Endodermal cell (in vitro differentiated cells): Measurements from ENCODE around the gene PLB1. TPM values are rescaled to one million over a fixed set of nuclear protein-coding genes. Genes with fewer than 3 reads are reported as not detected.

ENCODE experiments used
- DNase-seq: peaks from one replicate; pipeline ENCODE4 v3.0.0-alpha.2; 2017
- H3K27ac ChIP-seq: 2 replicates; pipeline ENCODE4 v1.5.1; 2013; ENCODE audit warnings: mild to moderate bottlenecking, low read depth, low read length, moderate library complexity
- H3K27me3 ChIP-seq: 2 replicates; pipeline ENCODE4 v1.6.1; 2013; ENCODE audit warnings: mild to moderate bottlenecking, low read length, moderate library complexity; ENCODE audit not compliant: insufficient read depth, control insufficient read depth, poor library complexity, severe bottlenecking
- H3K36me3 ChIP-seq: 2 replicates; pipeline ENCODE4 v1.7.0; 2013; ENCODE audit warnings: mild to moderate bottlenecking, low read length, moderate library complexity; ENCODE audit not compliant: control insufficient read depth, insufficient read depth
- H3K4me1 ChIP-seq: one replicate; pipeline ENCODE4 v1.7.0; 2013; ENCODE audit warnings: low read length; ENCODE audit not compliant: control insufficient read depth, insufficient read depth
- H3K4me3 ChIP-seq: 2 replicates; pipeline ENCODE4 v1.5.1; 2013; ENCODE audit warnings: mild to moderate bottlenecking, low read length, moderate library complexity
- H3K9ac ChIP-seq: 2 replicates; pipeline ENCODE4 v1.6.1; 2013; ENCODE audit warnings: mild to moderate bottlenecking, low read length, moderate library complexity; ENCODE audit not compliant: poor library complexity, severe bottlenecking; ENCODE audit errors: extremely low read depth
- H3K9me3 ChIP-seq: 2 replicates; pipeline ENCODE4 v1.6.1; 2013; ENCODE audit warnings: mild to moderate bottlenecking, low read length, moderate library complexity; ENCODE audit not compliant: control insufficient read depth
- H3K27ac Mint-ChIP-seq: 2 replicates; pipeline ENCODE4 v1.8.0; 2020; ENCODE audit warnings: mixed read lengths
- H3K27me3 Mint-ChIP-seq: 2 replicates; pipeline ENCODE4 v1.8.0; 2021; ENCODE audit warnings: mild to moderate bottlenecking, mixed read lengths; ENCODE audit not compliant: insufficient read depth
- H3K36me3 Mint-ChIP-seq: 2 replicates; pipeline ENCODE4 v1.8.0; 2020; ENCODE audit warnings: low read depth, mixed read lengths
- H3K4me1 Mint-ChIP-seq: 2 replicates; pipeline ENCODE4 v1.8.0; 2020; ENCODE audit warnings: mixed read lengths
- H3K4me3 Mint-ChIP-seq: 2 replicates; pipeline ENCODE4 v1.8.0; 2020; ENCODE audit warnings: mild to moderate bottlenecking, moderate library complexity, mixed read lengths
- H3K9me3 Mint-ChIP-seq: 2 replicates; pipeline ENCODE4 v1.8.0; 2020; ENCODE audit warnings: mild to moderate bottlenecking, mixed read lengths
- WGBS, 2 experiments: methylation state at CpG; one replicate each; pipeline versions ENCODE4 v1.1.5 to v1.1.7; 2013; ENCODE audit warnings: missing lambda C conversion rate in 2 of 2, mixed read lengths in 1 of 2; ENCODE audit not compliant: insufficient coverage in 1 of 2, insufficient read length in 1 of 2; 5-methylcytosine and 5-hydroxymethylcytosine counted together
- total RNA-seq, 2 donors: library from RNA; stranded (reverse); fragmentation: NEBNext Ultra II Directional in 1 of 2; extraction: Animal tissue kit (Norgen Biotek cat#: 25700) in 1 of 2; gene quantifications; 2 replicates in 1 of 2; 3 replicates in 1 of 2; pipeline ENCODE4 v1.2.1, GENCODE V29; 2021
- TF ChIP-seq, protein P1 (sequence below): fragments of 200-600 bp; sonication (generic); conservative IDR thresholded peaks from 2 replicates; pipeline ENCODE4 v1.5.0; 2021; ENCODE audit warnings: antibody characterized with exemption, mild to moderate bottlenecking

PLB1 gene
- total RNA-seq, 2 donors from 2014 or later: 0.35 to 0.38 TPM

DNA sequence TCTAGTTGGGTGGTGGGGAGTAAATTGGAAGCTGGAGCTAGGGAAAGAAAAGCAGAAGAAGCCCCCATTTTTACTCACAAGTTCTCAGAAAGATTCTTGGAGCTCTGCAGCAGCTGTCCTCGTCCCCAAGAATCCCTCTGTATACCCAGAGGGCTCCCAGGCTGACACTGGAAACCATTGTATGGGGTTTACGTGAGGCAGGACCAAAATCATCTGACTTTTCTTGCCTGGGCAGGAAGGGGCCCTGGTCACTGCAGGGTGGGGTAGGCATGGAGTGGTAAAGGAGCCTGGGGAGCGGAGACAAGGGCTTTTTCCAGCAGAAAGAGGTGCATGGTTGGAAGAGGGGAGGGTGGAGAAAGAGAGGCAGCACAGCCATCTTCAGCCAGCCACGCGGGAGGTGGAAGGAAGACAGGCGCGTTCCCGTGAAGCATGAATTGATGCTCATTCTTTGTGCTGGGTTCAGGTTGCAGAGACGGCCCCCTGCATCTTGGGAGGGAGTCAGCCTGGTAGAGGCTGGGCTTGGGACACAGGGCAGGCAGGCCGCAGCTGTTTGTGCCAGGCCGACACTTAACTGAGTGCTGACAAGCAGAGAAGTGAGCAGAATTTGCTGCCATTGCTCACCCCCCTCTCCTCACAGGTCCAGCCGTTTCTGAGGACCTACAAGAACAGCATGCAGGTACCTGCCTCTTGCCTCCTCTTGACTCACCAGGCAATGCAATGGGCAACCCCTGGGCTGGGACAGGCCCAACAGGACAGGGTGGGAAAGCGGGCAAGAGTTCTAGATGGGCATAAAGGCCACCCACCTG is 94.8 kb downstream of the PLB1 start:
- no peaks in the 10 kb centered on the region for H3K27me3 ChIP-seq
- H3K9ac ChIP-seq: no peak overlapping the region
- H3K4me3 Mint-ChIP-seq: no peak overlapping the region
- H3K27me3 Mint-ChIP-seq: no peaks in the 10 kb centered on the region
- H3K4me1 ChIP-seq: no peaks in the 10 kb centered on the region
- H3K36me3 Mint-ChIP-seq: no peaks in the 10 kb centered on the region
- no peaks in the 10 kb centered on the region for H3K9me3 ChIP-seq
- H3K27ac ChIP-seq: no peak overlapping the region
- H3K27ac Mint-ChIP-seq: no peak overlapping the region
- TF ChIP-seq, protein P1, sequence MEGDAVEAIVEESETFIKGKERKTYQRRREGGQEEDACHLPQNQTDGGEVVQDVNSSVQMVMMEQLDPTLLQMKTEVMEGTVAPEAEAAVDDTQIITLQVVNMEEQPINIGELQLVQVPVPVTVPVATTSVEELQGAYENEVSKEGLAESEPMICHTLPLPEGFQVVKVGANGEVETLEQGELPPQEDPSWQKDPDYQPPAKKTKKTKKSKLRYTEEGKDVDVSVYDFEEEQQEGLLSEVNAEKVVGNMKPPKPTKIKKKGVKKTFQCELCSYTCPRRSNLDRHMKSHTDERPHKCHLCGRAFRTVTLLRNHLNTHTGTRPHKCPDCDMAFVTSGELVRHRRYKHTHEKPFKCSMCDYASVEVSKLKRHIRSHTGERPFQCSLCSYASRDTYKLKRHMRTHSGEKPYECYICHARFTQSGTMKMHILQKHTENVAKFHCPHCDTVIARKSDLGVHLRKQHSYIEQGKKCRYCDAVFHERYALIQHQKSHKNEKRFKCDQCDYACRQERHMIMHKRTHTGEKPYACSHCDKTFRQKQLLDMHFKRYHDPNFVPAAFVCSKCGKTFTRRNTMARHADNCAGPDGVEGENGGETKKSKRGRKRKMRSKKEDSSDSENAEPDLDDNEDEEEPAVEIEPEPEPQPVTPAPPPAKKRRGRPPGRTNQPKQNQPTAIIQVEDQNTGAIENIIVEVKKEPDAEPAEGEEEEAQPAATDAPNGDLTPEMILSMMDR: no peak
- H3K4me3 ChIP-seq: no peak overlapping the region
- no peaks in the 10 kb centered on the region for H3K36me3 ChIP-seq
- no peaks in the 10 kb centered on the region for H3K9me3 Mint-ChIP-seq
- DNase-seq: no peak
- H3K4me1 Mint-ChIP-seq: peaks cover 15% of the 10 kb centered on the region
- WGBS, 2 experiments: 87 to 90% methylated on average over 3 to 13 of the region's 13 CpGs

DNA sequence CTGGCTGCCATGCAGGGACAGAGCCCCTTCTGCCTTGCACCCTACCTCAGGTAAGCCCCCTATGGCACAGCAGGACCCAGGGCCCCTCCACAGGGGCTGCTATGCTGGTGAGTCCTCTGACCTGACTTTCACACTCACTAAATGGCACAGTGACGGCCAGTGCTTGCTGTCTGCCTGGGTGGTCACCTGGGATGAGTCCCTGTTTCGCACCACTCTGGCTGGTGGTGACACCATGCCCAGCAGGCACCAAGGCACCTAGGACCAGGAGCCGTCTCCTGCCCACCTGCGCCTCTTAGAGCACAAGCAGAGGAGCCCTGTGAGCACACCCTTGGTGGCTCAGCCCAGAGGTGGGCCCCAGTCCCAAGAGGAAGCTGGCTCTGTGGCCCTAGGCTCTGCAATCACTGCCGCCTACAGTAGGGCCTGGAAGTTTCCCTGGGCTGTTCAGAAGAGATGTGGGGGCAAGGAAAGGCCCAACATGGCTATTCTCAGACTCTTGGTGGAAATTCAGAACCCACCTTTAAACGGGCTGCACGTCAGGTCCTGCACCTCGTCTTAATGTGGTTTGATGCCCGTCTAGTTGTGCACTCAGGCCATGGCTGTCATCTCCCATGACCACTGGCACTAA is 96.0 kb downstream of the PLB1 start:
- Histone ChIP-seq H3K27ac (no peak overlapping the region), H3K27me3 (no peaks in the 10 kb centered on the region), H3K4me3 (no peak overlapping the region), H3K4me1 (no peaks in the 10 kb centered on the region), H3K36me3 (no peaks in the 10 kb centered on the region), H3K9me3 (no peaks in the 10 kb centered on the region), H3K9ac (no peak overlapping the region)
- Mint-ChIP-seq H3K4me1 (peaks cover 15% of the 10 kb centered on the region), H3K27me3 (no peaks in the 10 kb centered on the region), H3K36me3 (no peaks in the 10 kb centered on the region), H3K9me3 (no peaks in the 10 kb centered on the region), H3K27ac (no peak overlapping the region), H3K4me3 (no peak overlapping the region)
- WGBS, 2 experiments: 84 to 85% methylated on average over 7 to 9 of the region's 9 CpGs
- DNase-seq: no peak
- TF ChIP-seq, protein P1: no peak

DNA sequence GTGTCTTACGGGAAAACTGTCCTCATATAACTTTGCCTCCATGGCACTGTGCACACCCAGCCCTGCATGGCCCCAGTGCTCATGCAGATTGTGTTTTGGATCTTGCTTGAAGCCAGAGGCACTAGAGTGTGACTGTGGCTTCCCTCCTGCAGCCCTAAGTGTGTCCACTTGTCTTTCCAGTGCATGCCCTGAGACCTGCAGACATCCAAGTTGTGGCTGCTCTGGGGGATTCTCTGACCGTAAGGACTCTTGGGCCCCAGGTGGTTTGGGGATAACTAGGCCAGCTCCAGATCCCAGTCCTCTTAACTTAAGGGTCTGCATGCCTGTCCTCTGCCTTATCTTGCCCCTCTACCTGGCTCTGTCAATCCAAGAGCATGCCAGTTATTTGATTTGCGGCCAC is 96.6 kb downstream of the PLB1 start:
- no peak overlapping the region for H3K4me3 ChIP-seq
- no peaks in the 10 kb centered on the region for H3K9me3 ChIP-seq
- TF ChIP-seq, protein P1: no peak
- Mint-ChIP-seq H3K27me3 (no peaks in the 10 kb centered on the region), H3K4me1 (peaks cover 15% of the 10 kb centered on the region), H3K9me3 (no peaks in the 10 kb centered on the region), H3K36me3 (no peaks in the 10 kb centered on the region), H3K4me3 (no peak overlapping the region), H3K27ac (no peak overlapping the region)
- no peak overlapping the region for H3K9ac ChIP-seq
- H3K4me1 ChIP-seq: no peaks in the 10 kb centered on the region
- H3K27ac ChIP-seq: no peak overlapping the region
- H3K36me3 ChIP-seq: no peaks in the 10 kb centered on the region
- no peaks in the 10 kb centered on the region for H3K27me3 ChIP-seq
- 96% methylated on average over 3 of the region's 3 CpGs; no CpG with 5 or more reads in 1 of the 2 experiments for WGBS, 2 experiments
- no peak for DNase-seq
